NCI-H146 treated with DMSO at 0.1 percent for 48 hours (cell line): ENCODE results near the gene CD8B.

ENCODE experiments used
- DNase-seq: peaks from one replicate; lab custom pipeline; 2025; ENCODE audit not compliant: unreplicated experiment; lab: John Stamatoyannopoulos, UW

The CD8B gene

GRCh38 chr2:86775338-86775737 lies 86.3 kb downstream of the CD8B start:
- no peak for DNase-seq

DNA sequence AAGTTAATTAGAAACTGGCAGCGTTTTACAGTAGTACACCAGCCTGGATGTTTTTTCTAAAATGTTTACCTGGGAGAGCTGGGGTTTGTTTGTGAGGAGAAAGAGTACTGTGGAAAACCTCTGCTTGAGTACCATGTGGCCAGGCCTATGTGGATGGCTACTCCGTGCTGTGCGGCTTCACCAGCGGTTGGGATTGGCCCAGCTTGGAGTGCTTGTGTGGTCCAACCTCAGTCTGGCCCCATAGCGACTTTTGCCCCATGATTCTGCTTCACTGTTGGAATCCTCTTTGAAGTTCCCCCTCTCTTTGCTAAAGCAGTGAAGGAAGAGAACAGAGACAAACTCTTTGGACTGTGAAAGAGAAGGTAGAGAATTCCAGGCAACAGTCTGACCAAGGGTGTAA lies 86.8 kb downstream of the CD8B start:
- no peak for DNase-seq

- no peak for DNase-seq
These were observed 89.1 kb downstream of the CD8B start for GRCh38 chr2:86772611-86773010.

GRCh38 chr2:86770816-86771301 lies 90.8 kb downstream of the CD8B start:
- no peak for DNase-seq

DNA sequence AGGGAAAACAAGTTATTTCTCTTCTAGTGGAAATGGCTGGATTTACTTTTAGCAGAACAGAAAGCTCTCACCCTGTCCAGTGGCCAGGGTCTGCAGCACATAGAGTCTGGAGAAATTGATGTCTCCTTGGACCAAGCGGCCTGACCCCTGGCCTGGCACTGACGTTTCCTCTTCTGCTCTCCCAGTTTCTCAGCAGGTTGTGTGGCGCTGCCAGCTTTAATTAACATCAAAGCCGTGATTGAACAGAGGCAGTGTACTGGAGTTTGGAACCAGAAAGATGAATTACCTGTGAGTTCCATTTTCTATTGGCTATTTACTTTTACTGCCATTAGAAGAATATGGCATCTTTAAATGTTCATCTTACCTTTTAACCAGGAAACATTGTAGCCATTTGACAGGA lies 91.8 kb downstream of the CD8B start:
- no peak for DNase-seq

GRCh38 chr2:86768189-86768949 lies 93.3 kb downstream of the CD8B start:
- DNase-seq: no peak
